ENCODE data around the gene INCENP.
"Not testable (repeated sequence)": the region's sequence is repeated elsewhere in the genome, so short reads cannot be mapped to it uniquely, and the experiment has no call there.

Gene INCENP

DNA sequence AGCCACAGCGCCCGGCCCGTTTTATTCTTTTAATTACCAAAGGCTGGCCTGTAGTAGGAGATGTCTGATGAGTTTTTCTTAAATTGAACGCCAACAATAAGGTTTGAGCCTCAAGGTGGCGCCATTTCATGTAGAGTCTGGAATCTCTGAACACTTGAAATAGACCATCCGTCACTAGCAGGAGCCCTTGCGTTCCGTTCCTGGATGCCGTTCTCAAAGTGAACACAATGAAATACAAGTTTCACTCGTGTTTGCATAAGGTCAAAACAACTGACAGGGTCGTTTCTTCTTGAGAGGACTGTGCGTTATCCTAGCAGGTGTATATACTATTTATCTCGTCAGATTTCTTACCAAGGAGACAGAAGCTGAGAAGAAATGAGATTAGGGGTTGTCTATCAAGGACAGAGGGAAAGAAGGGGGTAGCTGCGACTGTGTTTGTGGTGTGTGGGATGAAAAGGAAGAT is 47.5 kb downstream of the INCENP start:
- DNase-seq (ENCODE audit: low read depth) = peak; percentile 75

DNA sequence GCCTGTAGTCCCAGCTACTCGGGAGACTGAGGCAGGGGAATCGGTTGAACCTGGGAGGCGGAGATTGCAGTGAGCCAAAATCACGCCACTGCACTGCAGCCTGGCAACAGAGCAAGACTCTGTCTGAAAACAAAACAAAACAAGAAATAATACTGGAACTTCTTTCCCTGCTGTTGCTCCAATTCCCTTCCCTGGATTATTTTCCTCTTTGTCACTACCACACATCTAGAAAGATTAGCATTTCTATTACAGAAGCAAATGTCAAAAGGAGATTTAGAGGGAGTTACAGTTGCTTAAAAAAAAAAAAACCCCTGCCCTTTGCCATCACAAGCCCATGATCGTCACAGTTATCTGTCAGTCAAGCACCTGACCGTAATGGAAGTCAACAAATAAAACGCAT is 48.5 kb downstream of the INCENP start:
- DNase-seq (ENCODE audit: low read depth) = no peak

DNA sequence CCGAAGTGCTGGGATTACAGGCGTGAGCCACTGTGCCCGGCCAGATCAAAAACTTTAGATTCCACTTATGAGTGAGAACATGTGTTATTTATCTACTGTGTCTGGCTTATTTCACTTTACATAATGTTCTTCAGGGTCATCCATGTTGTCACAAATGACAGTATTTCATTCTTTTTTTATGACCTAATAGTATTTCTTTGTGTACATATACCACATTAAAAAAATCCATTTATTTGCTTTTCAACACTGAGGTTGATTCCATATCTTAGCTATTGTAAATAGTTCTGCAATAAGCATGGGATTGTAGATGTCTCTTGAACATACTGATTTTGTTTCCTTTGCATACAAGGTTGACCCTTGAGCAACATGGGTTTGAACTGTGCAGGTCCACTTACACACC is 53.0 kb downstream of the INCENP start:
- no peak for DNase-seq (ENCODE audit: low read depth)

DNA sequence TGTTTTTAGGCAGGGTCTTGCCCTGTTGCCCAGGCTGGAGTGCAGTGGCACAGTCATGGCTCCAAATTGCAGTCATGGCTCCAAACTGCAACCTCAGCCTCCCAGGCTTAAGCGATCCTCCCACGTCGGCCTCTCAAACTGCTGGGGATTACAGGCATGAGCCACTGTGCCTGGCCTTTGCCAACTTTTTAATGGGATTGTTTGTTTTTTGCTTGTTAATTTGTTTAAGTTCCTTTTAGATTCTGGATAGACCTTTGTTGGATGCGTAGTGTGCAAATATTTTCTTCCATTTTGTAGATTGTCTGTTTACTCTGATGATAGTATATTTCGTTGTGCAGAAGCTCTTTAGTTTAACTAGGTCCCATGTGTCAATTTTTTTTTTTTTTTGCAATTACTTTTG is 56.2 kb downstream of the INCENP start:
- no peak for DNase-seq (ENCODE audit: low read depth)

DNA sequence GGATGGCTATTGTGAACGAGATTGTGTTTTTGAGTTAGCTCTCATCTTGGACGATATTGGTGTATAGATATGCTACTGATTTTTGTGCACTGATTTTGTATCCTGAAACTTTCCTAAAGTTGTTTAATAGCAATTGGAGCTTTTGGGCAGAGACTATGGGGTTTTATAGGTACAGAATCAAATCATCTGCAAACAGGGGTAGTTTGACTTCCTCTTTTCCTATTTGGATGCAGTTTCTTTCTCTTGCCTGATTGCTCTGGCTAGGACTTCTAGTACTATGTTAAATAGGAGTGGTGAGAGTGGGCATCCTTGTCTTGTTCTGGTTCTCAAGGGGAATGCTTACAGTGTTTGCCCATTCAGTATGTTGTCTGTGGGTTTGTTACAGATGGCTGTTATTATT is 57.3 kb downstream of the INCENP start:
- no peak for DNase-seq (ENCODE audit: low read depth)

DNA sequence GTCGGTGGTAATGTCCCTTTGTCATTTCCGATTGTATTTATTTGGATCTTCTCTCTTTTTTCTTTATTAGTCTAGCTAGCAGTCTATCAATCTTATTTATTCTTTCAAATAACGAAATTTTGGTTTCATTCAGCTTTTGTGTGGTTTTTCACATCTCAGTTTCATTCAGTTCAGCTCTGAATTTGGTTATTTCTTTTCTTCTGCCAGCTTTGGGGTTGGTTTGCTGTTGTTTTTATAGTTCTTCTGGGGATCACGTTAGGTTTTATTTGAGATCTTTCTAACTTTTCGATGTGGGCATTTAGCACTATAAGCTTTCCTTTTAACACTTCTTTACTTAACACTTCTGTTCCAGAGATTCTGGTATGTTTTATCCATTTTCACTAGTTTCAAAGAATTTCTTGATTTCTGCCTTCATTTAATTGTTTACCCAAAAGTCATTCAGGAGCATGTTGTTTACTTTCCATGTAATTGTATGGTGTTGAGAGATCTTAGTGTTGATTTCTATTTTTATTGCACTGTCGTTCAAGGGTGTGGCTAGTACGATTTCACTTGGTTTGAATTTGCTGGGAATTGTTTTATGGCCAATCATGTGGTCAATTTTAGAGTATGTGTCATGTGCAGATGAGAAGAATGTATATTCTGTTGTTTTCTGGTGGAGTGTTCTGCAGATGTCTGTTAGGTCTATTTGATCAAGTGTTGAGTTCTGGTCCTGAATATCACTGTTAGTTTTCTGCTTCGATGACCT is 58.5 kb downstream of the INCENP start:
- DNase-seq (ENCODE audit: low read depth) = no peak

DNA sequence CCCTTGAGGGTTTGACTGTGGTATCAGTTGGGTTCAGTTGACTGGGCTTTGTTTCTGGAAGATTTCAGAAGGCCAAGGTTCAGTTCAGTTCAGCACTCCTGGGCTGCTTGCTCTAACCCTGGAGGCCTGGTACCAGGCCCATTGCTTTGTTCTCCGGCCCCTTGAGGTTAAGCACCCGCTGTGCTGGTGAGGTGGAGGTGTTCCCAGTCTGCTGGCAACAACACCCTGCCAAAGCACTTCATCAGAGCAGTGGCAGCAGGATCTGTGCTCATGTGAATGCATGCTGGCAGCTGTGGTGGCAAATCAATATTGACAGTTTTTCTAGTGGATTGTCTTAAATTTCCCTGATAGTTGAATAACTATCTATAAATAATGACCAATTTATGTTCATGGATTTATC is 62.4 kb downstream of the INCENP start:
- DNase-seq (ENCODE audit: low read depth) = no peak

DNA sequence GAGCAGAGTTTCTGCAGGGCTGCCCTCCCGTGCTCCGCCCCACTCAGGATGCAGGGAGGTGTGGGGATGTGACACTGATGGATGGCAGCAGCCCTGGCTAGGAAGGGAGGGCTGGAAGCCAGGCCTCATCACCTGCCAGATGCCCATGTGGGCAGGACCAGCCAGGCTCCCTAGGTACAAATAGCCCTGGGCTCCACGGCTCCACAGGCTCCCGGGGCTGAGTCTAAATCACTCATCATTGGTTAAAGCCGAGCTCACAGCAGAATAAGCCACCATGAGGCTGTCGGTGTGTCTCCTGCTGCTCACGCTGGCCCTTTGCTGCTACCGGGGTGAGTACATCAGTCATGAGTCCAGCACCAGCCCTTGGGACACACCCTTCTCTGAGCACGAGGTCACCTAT is 66.2 kb downstream of the INCENP start, which contains the start of gene SCGB1D1:
Gene SCGB1D1 (plus strand): TSS at position 206 of the 400 bp plus-strand sequence. CDS start 69 bp downstream, at position 275.
- DNase-seq (ENCODE audit: low read depth) = no peak

DNA sequence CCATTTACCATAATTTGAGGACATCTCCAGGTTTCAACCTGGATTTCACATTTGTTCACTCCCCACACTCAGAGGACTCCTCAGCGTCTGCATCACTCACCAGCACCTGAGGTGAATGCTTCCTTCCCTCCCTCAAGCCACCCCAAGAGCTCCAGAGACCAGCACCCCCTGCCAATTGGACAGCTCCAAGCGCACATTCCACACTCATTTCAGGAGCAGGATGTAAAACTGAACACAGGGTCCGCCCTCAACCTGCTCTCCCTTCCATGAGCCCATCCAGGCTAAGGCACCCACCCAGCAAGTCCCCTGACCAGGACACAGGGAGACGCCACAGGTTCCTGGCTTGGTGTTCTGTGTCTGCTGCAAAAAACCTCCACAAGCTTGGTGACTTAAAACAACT is 70.1 kb downstream of the INCENP start:
- peak; percentile 10 for DNase-seq (ENCODE audit: low read depth)

DNA sequence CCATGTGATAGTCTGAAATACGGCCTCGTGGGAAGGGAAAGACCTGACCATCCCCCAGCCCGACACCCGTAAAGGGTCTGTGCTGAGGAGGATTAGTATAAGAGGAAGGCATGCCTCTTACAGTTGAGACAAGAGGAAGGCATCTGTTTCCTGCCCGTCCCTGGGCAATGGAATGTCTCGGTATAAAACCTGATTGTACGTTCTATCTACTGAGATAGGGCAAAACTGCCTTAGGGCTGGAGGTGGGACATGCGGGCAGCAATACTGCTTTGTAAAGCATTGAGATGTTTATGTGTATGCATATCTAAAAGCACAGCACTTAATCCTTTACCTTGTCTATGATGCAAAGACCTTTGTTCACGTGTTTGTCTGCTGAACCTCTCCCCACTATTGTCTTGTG is 71.2 kb downstream of the INCENP start:
- not testable (repeated sequence) for DNase-seq (ENCODE audit: low read depth)

DNA sequence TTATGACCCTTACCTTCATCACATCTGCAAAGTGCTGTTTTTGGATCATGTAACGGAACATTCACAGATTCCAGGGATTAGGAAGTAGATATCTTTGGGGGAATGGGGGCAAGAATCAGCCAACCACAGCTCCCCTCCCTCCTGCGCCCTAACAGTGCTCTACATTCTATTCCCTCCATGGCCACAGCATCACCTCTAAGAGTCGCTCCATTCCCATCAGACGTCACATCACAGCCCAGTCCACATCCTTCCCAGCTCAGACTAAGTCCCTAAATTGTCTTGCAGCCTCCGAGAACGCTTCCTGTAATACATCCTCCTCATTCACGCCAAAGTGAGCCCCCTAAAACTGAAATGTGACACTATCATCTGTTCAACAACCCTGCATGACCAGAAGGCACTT is 72.1 kb downstream of the INCENP start:
- no peak for DNase-seq (ENCODE audit: low read depth)

DNA sequence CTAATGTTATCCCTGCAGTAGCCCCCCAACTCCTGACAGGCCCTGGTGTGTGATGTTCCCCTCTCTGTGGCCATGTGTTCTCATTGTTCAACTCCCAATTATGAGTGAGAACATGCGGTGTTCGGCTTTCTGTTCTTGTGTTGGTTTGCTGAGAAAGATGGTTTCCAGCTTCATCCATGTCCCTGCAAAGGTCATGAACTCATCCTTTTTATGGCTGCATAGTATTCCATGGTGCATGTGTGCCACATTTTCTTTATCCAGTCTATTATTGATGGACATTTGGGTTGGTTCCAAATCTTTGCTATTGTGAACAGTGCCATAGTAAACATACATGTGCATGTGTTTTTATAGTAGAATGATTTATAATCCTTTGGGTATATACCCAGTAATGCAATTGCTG is 73.6 kb downstream of the INCENP start:
- DNase-seq (ENCODE audit: low read depth) = not testable (repeated sequence)

DNA sequence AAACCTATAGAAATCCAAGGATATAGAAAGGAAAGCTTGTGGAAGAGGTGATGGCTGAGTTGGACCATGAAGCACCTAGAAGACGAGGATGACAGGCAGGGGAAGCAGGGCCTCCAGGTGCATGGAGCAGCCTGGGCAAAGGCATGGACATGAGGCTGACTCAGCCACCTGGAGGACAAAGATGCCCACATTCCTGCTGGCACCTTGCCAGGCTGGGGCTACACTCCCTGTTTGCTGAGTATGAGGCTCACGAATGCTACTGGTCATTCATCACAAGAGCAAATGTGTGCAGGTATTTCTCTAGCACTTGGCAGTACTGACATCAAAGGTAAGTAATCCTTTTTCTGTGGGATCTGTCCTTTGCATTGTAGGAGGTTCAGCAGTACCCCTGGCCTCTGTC is 77.6 kb downstream of the INCENP start:
- no peak for DNase-seq (ENCODE audit: low read depth)
